T-helper 2 cell treated with Interferon-gamma antibody and Interleukin-4, amounts not matched to agents 5 μg/mL and 100 μg/mL, for 36 hours (primary cell): ENCODE measurements around the gene ZNF678.
A peak's percentile ranks its signal among the peaks of the same experiment; 100 is the strongest.

ENCODE experiments used
- DNase-seq: peaks from one replicate; pipeline ENCODE4 v3.0.0; 2021; ENCODE audit warnings: low spot score
- H3K27ac Mint-ChIP-seq: one replicate; pipeline ENCODE4 v1.8.0; 2021; ENCODE audit warnings: mild to moderate bottlenecking, mixed read lengths
- H3K27me3 Mint-ChIP-seq: one replicate; pipeline ENCODE4 v1.8.0; 2021; ENCODE audit warnings: low read depth, mixed read lengths
- H3K36me3 Mint-ChIP-seq: one replicate; pipeline ENCODE4 v1.8.0; 2021; ENCODE audit warnings: low read depth, mixed read lengths
- H3K4me1 Mint-ChIP-seq: one replicate; pipeline ENCODE4 v1.8.0; 2021; ENCODE audit warnings: low read depth, mixed read lengths
- H3K4me3 Mint-ChIP-seq: one replicate; pipeline ENCODE4 v1.8.0; 2022; ENCODE audit warnings: mild to moderate bottlenecking, moderate library complexity, mixed read lengths
- H3K9me3 Mint-ChIP-seq: one replicate; pipeline ENCODE4 v1.8.0; 2021; ENCODE audit warnings: mixed read lengths

The ZNF678 gene

GRCh38 chr1:227563324-227564201 lies at the start of gene ZNF678:
Gene ZNF678 (plus strand): TSS chr1:227563556. CDS start chr1:227650992, 87,436 bp downstream.
- peaks cover 18% of the 10 kb centered on the region for H3K9me3 Mint-ChIP-seq
- peak within 1 kb of the TSS; percentile 91 for H3K4me3 Mint-ChIP-seq
- H3K27ac Mint-ChIP-seq: peak within 1 kb of the TSS; percentile 85
- H3K27me3 Mint-ChIP-seq: peaks cover 23% of the 10 kb centered on the region
- peaks cover 16% of the 10 kb centered on the region for H3K4me1 Mint-ChIP-seq
- peaks cover 19% of the 10 kb centered on the region for H3K36me3 Mint-ChIP-seq
- peak; percentile 87 for DNase-seq

DNA sequence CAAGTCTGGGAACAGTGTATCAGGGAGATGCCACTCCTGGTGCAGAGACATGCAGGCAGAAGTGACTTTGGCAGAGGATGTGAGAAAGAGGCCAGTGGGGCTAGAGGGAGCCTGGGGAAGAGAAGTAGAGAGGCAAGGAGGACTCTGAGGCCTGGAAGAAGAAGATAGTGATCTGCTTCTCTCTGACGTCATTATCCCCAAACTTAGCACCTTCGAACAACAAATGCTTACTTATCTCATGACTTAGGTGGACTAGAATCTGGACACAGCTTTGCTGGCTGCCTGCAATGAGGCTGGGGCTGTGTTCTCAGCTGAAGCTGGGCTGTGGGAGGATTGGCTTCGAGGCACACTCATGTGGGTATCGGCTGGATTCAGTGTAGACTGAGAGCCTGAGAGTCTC lies 44.5 kb upstream of the ZNF678 start:
- Mint-ChIP-seq H3K36me3 (no peaks in the 10 kb centered on the region), H3K9me3 (no peaks in the 10 kb centered on the region), H3K27me3 (no peaks in the 10 kb centered on the region), H3K4me3 (no peak overlapping the region), H3K27ac (no peak overlapping the region), H3K4me1 (no peaks in the 10 kb centered on the region)
- no peak for DNase-seq

DNA sequence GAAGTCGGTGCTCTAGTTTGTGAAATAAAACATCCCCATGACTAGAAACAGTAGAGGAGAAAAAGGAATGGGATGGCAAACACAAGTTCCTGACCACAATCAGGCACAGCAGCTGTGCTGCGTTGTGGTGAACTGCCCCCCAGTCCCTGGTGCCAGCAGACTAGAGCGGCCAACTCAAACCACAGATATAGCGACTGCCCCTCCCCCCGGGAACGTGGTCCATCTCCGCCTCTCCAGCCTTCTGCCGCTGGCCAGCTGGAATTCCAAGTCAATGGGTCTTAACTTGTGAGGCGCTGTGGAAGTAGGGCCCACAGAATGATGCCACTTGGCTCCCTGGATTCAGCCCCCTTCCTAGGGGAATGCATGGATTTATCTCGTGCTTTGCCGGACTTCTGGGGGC lies 41.6 kb upstream of the ZNF678 start:
- H3K27ac Mint-ChIP-seq: no peak overlapping the region
- H3K4me1 Mint-ChIP-seq: no peaks in the 10 kb centered on the region
- peaks cover 3% of the 10 kb centered on the region for H3K9me3 Mint-ChIP-seq
- no peak for DNase-seq
- H3K4me3 Mint-ChIP-seq: no peak overlapping the region
- H3K36me3 Mint-ChIP-seq: no peaks in the 10 kb centered on the region
- no peaks in the 10 kb centered on the region for H3K27me3 Mint-ChIP-seq

GRCh38 chr1:227526524-227526923 lies 36.8 kb upstream of the ZNF678 start:
- Mint-ChIP-seq H3K36me3 (peaks cover 1% of the 10 kb centered on the region), H3K9me3 (peaks cover 33% of the 10 kb centered on the region), H3K27ac (no peak overlapping the region), H3K27me3 (no peaks in the 10 kb centered on the region), H3K4me1 (no peaks in the 10 kb centered on the region), H3K4me3 (no peak overlapping the region)
- no peak for DNase-seq

DNA sequence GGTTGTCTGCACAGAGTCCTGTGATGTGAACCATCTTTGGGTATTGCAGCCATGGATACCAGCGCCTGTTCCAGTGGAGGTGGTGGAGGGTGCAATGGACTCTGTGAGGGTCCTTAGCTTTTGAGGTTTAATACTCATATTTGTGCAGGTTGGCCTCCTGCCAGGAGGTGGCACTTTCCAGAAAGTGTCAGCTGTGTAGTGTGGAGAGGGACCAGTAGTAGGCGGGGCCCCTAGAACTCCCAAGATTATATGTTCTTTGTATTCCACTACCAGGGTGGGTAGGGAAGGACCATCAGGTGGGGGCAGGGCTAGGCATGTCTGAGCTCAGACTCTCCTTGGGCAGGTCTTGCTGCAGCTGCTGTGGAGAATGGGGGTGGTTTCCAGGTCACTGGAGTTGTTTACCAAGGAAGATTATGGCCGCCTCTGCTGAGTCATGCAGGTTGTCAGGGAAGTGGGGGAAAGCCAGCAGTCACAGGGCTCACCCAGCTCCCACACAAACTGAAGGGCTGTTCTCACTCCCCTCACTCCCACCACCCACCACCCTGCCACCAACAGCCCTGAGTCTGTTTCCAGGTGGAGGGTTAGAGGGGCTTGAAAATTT lies 31.2 kb upstream of the ZNF678 start:
- H3K27me3 Mint-ChIP-seq: peaks cover 5% of the 10 kb centered on the region
- H3K4me3 Mint-ChIP-seq: no peak overlapping the region
- H3K4me1 Mint-ChIP-seq: no peaks in the 10 kb centered on the region
- no peak overlapping the region for H3K27ac Mint-ChIP-seq
- peaks cover 3% of the 10 kb centered on the region for H3K36me3 Mint-ChIP-seq
- peaks cover 32% of the 10 kb centered on the region for H3K9me3 Mint-ChIP-seq
- no peak for DNase-seq

GRCh38 chr1:227540170-227541098 lies 22.9 kb upstream of the ZNF678 start:
- no peaks in the 10 kb centered on the region for H3K36me3 Mint-ChIP-seq
- no peaks in the 10 kb centered on the region for H3K4me1 Mint-ChIP-seq
- no peak overlapping the region for H3K27ac Mint-ChIP-seq
- H3K9me3 Mint-ChIP-seq: no peaks in the 10 kb centered on the region
- H3K4me3 Mint-ChIP-seq: no peak overlapping the region
- peaks cover 11% of the 10 kb centered on the region for H3K27me3 Mint-ChIP-seq
- no peak for DNase-seq

DNA sequence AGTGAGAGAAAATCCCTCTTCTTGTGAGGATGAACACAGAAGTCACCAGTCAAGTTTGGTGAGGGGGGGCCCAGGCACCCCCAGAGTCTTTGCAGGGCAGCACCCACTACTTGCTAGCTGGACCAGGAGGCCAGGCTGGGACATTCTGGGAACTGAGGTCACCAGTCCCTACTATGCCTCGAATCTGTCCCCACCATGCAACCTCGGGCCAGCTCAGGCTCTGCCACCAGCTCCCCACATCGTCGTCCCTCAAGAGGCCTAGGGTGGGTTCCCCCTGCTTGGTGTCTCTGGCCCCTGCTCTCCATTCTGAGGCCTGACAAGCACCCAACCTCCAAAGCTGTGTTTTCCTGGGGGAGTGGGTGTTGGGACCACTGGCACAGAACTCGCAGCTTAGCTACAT lies 22.2 kb upstream of the ZNF678 start:
- Mint-ChIP-seq H3K4me1 (no peaks in the 10 kb centered on the region), H3K27ac (no peak overlapping the region), H3K27me3 (peaks cover 11% of the 10 kb centered on the region), H3K36me3 (no peaks in the 10 kb centered on the region), H3K9me3 (no peaks in the 10 kb centered on the region), H3K4me3 (peak overlapping the region; percentile 36)
- no peak for DNase-seq

DNA sequence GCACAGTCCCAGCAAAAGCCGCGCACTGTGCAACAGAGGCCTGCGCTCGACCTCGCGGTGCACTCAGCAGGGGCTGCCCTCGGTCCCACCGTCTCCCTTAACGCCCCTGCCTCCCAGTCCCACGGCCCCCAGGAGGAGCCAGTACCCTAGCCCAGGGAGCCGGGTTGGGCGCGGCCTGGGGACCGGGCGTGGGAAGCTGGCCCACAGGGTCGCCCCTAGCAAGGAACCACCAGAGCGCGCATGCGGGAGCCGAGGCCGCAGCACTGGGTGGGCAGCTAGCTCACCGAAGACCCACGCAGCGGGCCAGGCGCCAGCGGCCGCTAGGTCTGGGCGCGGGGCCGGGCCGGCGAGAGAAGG lies 21.6 kb upstream of the ZNF678 start:
- no peak for DNase-seq
- Mint-ChIP-seq H3K27me3 (peaks cover 9% of the 10 kb centered on the region), H3K27ac (no peak overlapping the region), H3K9me3 (no peaks in the 10 kb centered on the region), H3K4me1 (no peaks in the 10 kb centered on the region), H3K36me3 (no peaks in the 10 kb centered on the region), H3K4me3 (peak overlapping the region; percentile 36)

- Mint-ChIP-seq H3K9me3 (no peaks in the 10 kb centered on the region), H3K4me3 (peak overlapping the region; percentile 33), H3K36me3 (no peaks in the 10 kb centered on the region), H3K27ac (peak overlapping the region; percentile 49), H3K4me1 (no peaks in the 10 kb centered on the region), H3K27me3 (peaks cover 6% of the 10 kb centered on the region)
- DNase-seq: peak; percentile 89
These were observed 20.9 kb upstream of the ZNF678 start for GRCh38 chr1:227542153-227543120.

- DNase-seq: no peak
- Mint-ChIP-seq H3K9me3 (no peaks in the 10 kb centered on the region), H3K4me3 (peak overlapping the region; percentile 33), H3K27ac (no peak overlapping the region), H3K27me3 (peaks cover 6% of the 10 kb centered on the region), H3K4me1 (no peaks in the 10 kb centered on the region), H3K36me3 (no peaks in the 10 kb centered on the region)
These were observed 19.9 kb upstream of the ZNF678 start for GRCh38 chr1:227543283-227544066.

DNA sequence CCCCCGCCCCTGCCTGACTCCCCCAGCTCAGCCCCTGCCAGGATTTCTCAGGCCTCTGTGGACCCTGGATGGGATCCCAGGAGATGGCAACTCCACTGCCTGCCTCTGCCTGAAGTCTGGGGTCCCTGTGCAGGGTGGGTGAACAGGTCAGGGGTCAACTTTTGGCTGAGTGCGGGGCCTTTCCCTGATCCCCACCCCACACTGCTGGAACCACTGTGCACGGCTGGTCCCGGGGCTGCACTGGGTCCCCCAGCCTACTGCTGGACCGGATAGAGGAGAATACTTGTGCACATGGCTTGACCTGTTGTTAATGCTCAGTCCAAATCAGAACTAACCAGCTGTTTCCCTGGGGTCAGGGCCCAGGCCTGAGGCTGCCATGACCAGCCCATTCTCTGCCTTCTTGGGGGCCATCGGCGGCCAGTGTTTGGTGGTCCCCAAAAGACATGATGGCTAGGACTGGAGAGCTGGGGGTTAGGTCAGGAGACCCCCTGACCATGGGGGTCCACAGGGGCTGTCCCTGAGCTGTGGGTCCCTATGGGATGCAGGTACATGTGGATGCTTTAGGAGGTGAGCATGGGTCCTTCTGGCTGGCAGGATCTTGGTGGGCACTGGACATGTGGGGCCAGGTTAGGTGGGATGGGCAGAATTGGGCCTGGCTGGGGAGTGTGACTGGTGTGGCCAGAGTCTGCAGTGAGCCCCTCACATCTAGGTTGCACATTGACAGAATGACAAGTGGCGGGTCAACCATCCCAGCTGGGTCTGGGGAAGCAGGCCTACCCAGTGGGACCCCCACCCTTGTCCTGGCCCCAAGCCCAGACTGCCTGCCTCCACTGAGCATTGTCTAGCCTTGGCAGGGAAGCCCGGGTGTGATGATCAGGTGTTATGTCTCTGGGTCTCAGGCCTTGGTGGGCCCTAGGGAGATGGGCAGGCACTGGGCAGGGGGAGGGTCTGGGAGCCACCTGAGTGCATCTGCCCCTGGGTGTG lies 19.0 kb upstream of the ZNF678 start:
- no peaks in the 10 kb centered on the region for H3K9me3 Mint-ChIP-seq
- H3K4me1 Mint-ChIP-seq: no peaks in the 10 kb centered on the region
- DNase-seq: no peak
- peaks cover 6% of the 10 kb centered on the region for H3K27me3 Mint-ChIP-seq
- no peaks in the 10 kb centered on the region for H3K36me3 Mint-ChIP-seq
- no peak overlapping the region for H3K27ac Mint-ChIP-seq
- no peak overlapping the region for H3K4me3 Mint-ChIP-seq

DNA sequence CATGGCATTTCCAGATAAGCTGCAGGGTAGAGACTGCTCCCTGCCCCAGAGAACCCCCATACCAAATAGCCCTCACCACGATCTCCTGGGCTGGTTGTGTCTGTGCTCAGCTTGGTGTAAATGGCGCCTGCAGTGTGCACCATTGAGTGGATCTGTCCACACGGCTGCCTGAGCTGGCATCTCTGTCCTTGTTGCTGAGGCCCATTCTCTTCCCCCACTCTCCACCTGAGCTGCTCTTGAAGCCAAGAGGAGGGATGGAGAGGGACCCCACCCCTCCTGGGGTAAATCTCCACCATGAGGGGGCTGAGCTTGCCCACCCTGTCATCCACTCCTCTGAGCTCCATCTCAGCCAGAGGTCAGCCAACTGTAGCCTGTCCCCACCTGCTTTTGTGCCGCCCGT lies 18.0 kb upstream of the ZNF678 start:
- H3K36me3 Mint-ChIP-seq: no peaks in the 10 kb centered on the region
- no peak overlapping the region for H3K4me3 Mint-ChIP-seq
- no peak for DNase-seq
- peaks cover under 1% of the 10 kb centered on the region for H3K9me3 Mint-ChIP-seq
- H3K27me3 Mint-ChIP-seq: peaks cover 6% of the 10 kb centered on the region
- no peaks in the 10 kb centered on the region for H3K4me1 Mint-ChIP-seq
- no peak overlapping the region for H3K27ac Mint-ChIP-seq
